ENCODE data around the gene ARHGAP23.

Gene ARHGAP23

DNA sequence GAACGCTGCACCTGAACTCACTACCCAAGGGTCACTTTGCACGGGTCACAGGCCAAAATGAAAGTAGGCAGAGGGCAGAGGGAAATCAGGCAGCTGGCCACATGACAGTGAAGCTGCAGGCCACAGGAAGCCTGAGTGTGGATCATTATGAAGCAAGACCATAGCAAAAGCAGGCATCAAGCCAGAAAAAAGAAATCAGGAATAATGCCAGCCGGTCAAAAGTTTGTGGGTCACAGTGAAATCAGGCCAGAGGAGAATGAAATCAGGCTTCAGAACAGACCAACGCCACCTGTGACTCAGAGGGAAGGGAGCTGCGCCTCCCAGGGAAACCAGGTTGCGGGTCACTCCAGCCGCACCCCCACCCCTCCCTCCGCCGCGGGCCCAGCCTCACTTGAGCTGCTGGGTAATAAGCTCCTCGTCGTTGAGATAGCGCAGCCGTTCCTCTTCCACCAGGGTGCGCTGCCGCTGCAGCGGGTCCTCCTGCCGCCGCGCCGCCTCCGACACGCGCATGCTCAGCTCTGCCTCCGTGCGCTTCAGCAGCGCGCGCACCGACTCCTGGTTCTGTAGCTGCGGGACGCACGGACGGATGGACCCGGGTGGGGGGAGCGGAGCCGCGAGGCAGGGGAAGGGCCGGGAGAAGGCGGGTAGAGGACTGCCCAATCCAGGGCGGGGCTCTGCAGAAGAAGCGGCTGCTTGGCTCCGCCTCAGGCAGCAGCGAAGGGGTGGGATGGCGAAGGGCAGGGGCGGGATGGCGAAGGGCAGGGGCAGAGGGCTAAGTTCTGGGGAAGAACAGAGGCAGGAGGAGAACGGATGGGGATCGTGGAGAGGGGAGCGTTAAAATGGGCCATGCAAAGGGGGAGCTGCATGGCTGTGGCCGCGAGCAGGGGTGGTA is 129.8 kb downstream of the ARHGAP23 start:
- FAIRE-seq: no peak

DNA sequence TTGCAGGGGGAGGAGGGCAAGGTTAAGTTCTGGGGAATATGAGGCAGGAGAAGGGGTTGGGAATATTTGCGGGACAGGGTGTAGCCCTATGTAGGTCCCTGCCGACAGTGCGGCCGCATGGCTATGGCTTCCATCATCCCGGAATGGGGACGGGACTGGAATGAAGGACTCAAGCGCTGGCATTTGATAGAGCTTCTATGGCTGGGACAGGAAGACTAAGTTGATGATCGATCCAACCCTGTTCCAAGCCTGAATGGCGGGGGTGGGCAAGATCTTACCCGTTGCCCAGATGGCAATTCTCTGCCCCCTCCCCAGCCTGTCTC is 130.4 kb downstream of the ARHGAP23 start:
- no peak for FAIRE-seq

DNA sequence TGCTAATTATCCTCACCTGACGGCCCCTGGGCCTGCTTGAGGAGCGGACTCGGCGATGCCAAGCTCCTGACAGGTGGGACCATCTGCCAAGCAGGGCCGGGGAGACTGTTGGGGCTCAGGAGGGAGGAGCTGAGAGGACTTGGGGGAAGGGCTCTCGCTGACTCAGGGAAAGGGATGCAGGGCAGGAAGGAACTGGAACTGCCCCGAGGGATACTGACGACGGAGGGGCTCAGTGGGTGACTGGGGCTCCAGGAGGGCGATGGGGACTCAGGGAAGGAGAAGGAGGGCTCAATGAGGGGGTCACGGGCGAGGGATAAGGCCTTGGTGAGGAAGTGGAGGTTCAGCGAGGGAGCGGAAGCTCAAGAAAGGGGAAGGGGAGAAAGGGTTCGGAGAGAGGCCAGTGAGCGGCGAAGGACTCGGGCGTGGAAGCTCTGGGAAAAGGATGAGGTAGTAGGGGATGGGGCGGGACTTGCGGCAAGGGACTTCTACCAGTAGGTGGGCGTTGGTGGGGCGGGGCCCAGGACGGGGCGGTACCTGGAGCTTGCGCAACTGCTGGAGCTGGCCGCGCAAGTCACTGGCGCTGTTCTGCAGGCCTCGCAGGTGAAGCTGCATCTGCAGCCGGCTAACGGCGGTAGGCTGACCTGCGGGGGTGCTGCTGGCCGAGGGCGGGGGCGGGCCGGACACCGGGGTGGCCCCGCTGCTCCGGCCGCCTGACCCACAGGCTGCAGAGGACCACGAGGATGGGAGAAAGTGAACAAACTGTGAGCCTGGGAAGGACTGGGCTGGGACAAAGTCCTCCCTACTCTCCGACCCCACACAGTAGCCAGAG is 131.0 kb downstream of the ARHGAP23 start:
- no peak for FAIRE-seq

DNA sequence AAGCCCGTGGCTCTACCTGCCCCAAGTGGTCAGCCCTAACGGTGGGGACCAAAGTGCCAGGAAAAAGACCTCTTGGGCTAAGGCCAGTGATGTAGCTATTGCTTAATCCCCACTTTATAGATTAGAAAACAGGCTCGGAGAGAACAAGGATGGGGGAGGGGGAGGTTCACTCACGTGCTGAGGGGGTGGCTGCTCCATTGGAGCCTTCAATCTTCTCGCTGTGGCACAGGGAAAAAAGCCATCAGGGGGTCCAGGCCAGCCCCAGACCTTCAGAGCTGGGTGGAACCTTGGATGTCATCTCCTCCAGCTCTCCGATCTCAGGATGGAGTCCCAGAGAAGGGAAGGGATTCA is 131.6 kb downstream of the ARHGAP23 start:
- FAIRE-seq: no peak

DNA sequence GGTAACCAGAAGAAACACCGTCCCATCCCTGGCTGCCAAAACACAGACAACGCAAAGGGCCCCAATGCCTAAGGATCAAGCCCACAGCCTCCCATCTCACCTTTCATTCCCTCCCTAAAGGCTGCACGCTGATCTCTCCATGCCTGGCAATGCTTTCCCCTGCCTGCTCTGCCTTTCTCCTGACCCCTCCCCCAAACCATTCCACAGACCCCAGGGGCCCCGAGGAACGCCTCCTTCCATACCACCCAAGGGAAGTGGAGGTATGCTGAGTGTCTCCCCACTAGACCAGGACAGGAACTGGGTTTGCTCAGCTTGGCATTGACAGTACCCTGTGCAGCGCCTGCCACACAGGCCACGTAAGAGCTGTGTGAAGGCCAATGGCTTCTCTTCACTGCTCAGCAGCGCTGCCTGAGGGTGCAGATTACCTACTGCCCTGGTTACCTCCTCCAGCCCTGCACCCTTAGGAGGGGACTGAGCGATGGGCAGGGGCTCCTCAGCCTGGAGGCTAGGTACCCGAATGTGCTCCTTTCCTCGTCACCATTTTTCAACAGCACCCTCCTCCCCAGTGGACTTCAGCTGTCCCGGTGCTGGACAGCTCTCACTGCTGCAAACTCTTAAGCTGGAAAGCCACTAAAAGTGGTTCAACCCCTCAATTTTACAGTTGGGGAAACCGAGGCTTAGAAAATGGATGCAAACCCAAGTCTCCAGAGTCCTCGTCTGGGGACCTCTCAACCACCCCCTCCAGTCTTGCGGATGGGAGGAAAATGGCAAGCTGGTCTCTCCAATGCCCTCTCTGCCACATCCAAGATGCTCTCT is 132.4 kb downstream of the ARHGAP23 start:
- no peak for FAIRE-seq

DNA sequence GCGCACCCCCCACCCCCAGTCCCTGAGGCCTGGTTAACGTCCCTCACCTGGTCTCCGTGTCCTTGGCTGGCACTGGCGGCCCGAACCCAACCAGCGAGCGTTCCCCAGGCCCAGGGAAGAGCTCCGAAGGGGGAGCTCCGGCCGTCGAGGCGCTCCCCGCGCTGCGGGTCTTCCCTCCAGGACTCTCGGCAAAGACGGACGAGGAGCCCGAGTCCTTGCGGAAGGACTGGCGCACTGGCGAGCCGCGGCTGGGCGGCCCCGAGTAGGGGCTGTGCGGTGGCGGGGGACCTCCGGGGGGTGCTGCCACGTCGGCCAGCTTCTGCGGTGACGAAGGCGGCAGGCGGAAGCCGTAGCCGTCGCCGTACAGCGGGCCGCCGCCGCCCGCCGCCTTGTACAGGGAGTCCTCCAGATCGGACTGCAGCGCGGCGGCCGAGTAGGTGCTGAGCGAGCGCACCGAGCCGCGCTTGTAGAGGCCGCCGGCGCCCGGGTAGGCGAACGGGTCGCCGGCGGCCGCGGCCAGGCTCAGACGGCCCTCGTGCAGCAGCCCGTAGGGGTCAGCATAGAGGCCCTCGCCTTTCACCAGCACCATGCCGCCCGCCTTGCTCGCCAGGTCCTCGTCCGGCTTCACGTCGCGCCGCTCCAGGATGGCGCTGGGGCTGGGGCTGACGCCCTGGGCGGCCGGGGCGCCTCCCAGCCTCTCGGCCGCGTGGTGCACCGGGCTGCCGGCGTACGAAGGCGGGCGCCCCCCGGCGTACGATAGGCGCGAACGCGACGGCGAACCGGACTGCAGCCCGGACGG is 133.4 kb downstream of the ARHGAP23 start:
- no peak for FAIRE-seq

Data from islet of Langerhans (tissue), 1 donor.